ENCODE data around the gene AP3B1.

Gene AP3B1

GRCh38 chr5:78326930-78327329 is 32.4 kb upstream of the AP3B1 start:
- Histone ChIP-seq H3K9ac (ENCODE audit: low read length) (no peak overlapping the region), H3K27me3 (ENCODE audit: low read length) (no peaks in the 10 kb centered on the region), H3K36me3 (ENCODE audit: low read length) (no peaks in the 10 kb centered on the region), H4K20me1 (ENCODE audit: low read depth, low read length) (no peaks in the 10 kb centered on the region), H3K4me3 (ENCODE audit: insufficient read depth, low read length, poor library complexity, severe bottlenecking) (no peak overlapping the region), H3F3A (ENCODE audit: insufficient read depth) (no peaks in the 10 kb centered on the region), H3K79me2 (ENCODE audit: insufficient read depth, low read length) (no peaks in the 10 kb centered on the region), H2AFZ (ENCODE audit: low read depth, low read length, severe bottlenecking) (no peak overlapping the region), H3K4me2 (ENCODE audit: low read depth, low read length, poor library complexity, severe bottlenecking) (no peak overlapping the region), H3K9me3 (ENCODE audit: insufficient read depth, low read length) (no peaks in the 10 kb centered on the region), H3K9me2 (replicated peaks; ENCODE audit: insufficient read depth, low read length) (no peaks in the 10 kb centered on the region), H3K27ac (ENCODE audit: low read depth, low read length) (no peak overlapping the region)
- TF ChIP-seq CTCF (IDR thresholded peaks at IDR 0.05; ENCODE audit: insufficient read depth, low read length, poor library complexity, severe bottlenecking) (no peak), EZH2phosphoT487 (conservative IDR thresholded peaks at IDR 0.05; ENCODE audit: low read length) (no peak)

GRCh38 chr5:78323241-78323640 is 28.7 kb upstream of the AP3B1 start:
- Histone ChIP-seq H2AFZ (ENCODE audit: low read depth, low read length, severe bottlenecking) (no peak overlapping the region), H3K4me3 (ENCODE audit: insufficient read depth, low read length, poor library complexity, severe bottlenecking) (no peak overlapping the region), H3K27ac (ENCODE audit: low read depth, low read length) (no peak overlapping the region)

GRCh38 chr5:78320401-78320800 is 25.9 kb upstream of the AP3B1 start:
- Histone ChIP-seq H3K9ac (ENCODE audit: low read length) (no peak overlapping the region), H3K9me2 (replicated peaks; ENCODE audit: insufficient read depth, low read length) (no peaks in the 10 kb centered on the region), H4K20me1 (ENCODE audit: low read depth, low read length) (no peaks in the 10 kb centered on the region), H3K27ac (ENCODE audit: low read depth, low read length) (no peak overlapping the region), H3K27me3 (ENCODE audit: low read length) (no peaks in the 10 kb centered on the region), H3K9me3 (ENCODE audit: insufficient read depth, low read length) (no peaks in the 10 kb centered on the region), H3K79me2 (ENCODE audit: insufficient read depth, low read length) (no peaks in the 10 kb centered on the region), H3K4me3 (ENCODE audit: insufficient read depth, low read length, poor library complexity, severe bottlenecking) (no peak overlapping the region), H3K4me2 (ENCODE audit: low read depth, low read length, poor library complexity, severe bottlenecking) (no peak overlapping the region), H2AFZ (ENCODE audit: low read depth, low read length, severe bottlenecking) (no peak overlapping the region), H3K36me3 (ENCODE audit: low read length) (no peaks in the 10 kb centered on the region), H3F3A (ENCODE audit: insufficient read depth) (no peaks in the 10 kb centered on the region)
- TF ChIP-seq CTCF (IDR thresholded peaks at IDR 0.05; ENCODE audit: insufficient read depth, low read length, poor library complexity, severe bottlenecking) = peak; percentile 49
- no peak for TF ChIP-seq EZH2phosphoT487 (conservative IDR thresholded peaks at IDR 0.05; ENCODE audit: low read length)

More at GRCh38 chr5:78323241-78323640, 28.7 kb upstream of the AP3B1 start:
- Histone ChIP-seq H3K4me2 (ENCODE audit: low read depth, low read length, poor library complexity, severe bottlenecking) (no peak overlapping the region), H3K27me3 (ENCODE audit: low read length) (no peaks in the 10 kb centered on the region), H3K9me2 (replicated peaks; ENCODE audit: insufficient read depth, low read length) (no peaks in the 10 kb centered on the region), H3K9ac (ENCODE audit: low read length) (no peak overlapping the region), H4K20me1 (ENCODE audit: low read depth, low read length) (no peaks in the 10 kb centered on the region), H3F3A (ENCODE audit: insufficient read depth) (no peaks in the 10 kb centered on the region), H3K79me2 (ENCODE audit: insufficient read depth, low read length) (no peaks in the 10 kb centered on the region), H3K9me3 (ENCODE audit: insufficient read depth, low read length) (no peaks in the 10 kb centered on the region), H3K36me3 (ENCODE audit: low read length) (no peaks in the 10 kb centered on the region)
- TF ChIP-seq EZH2phosphoT487 (conservative IDR thresholded peaks at IDR 0.05; ENCODE audit: low read length) (no peak), CTCF (IDR thresholded peaks at IDR 0.05; ENCODE audit: insufficient read depth, low read length, poor library complexity, severe bottlenecking) (no peak)

Data from SU-DHL-6 (cell line).